ENCODE measurements around the gene G3BP2. TPM values are rescaled to one million over a fixed set of nuclear protein-coding genes. Genes with fewer than 3 reads are reported as not detected.
A peak's percentile ranks its signal among the peaks of the same experiment; 100 is the strongest.
"Not testable (repeated sequence)": the region's sequence is repeated elsewhere in the genome, so short reads cannot be mapped to it uniquely, and the experiment has no call there.

Gene G3BP2
- total and polyA plus RNA-seq, 11 donors, result 13.0 to 126 (median 82.0) TPM

DNA sequence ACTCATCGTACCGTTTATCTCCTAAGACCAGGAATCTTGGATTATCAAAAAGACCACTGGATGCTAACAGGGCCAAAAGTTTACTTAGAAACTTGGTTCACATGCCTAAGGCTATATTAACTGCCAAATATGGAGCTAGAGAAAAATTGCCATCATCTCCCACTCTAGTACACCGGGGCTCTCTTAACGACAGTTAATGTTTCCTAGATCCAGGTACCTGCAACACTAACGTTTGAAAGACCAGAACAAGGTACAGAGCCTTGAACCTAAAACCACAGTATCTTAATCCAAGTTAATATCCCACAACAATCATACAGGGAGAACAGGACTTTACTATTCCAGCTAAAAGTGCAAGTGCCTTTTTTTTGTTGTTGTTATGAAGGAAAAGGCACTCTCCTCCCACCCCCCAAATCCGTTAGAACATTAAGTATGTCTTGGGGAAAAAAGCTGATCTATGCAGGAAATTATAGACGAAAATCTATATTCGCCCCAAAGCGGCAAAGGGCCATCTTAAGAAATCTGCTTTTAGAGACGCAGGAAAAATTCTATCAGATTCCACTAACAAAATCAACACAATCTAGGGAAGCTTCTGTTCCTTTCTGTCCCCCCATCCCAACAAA lies 1.3 kb downstream of the G3BP2 start:
- H3K9me3 ChIP-seq, result no peaks in the 10 kb centered on the region
- H3K4me1 ChIP-seq, result peaks cover 0 to 59% (median 34%) of the 10 kb centered on the region in 12 donors
- ATAC-seq (no peak), DNase-seq (no peak)
- H3K27me3 ChIP-seq, result no peaks in the 10 kb centered on the region
- H3K27ac ChIP-seq, result peak overlapping the region; percentile 75 to 99 (median 96)
- peak overlapping the region; percentile 74 to 100 (median 83) for H3K4me3 ChIP-seq
- TF ChIP-seq CTCF (IDR thresholded peaks at IDR 0.05) (no peak), POLR2A (IDR thresholded peaks at IDR 0.05) (no peak)
- intact Hi-C loops (cut with DNase I), result loop anchor here in 7 of 10 donors (2.0 to 10.0 kb wide), 5 partner anchors 50 to 173 kb away; partner anchors contain the start of genes USO1 (in 5 of the 7), RCHY1 (in 2 of the 7) and THAP6 (in 2 of the 7)
- H3K36me3 ChIP-seq, result no peaks in the 10 kb centered on the region
- 11 to 15% (median 12%) methylated on average over 10 of the region's 10 CpGs for WGBS, 4 donors

DNA sequence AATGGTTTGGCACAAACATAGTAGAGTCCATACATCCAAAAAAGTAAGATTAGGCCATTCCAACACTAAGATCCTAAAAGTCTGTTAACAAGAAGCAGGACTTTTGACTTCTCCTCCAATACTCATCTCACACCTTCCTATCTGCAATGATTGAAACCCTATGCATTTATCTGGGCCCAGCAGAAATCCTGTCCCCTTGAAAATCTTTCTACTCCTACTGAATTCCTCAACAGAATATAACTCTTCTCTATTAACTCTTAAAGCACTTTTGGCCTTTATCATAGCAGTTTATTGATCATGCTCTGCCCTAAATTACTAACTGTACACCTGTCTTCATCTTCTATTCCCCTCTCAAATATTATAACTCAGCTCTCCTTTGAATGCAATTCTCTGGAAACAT lies 4.6 kb downstream of the G3BP2 start:
- no peak overlapping the region for H3K4me3 ChIP-seq
- intact Hi-C loops (cut with DNase I), result no loop called here
- ATAC-seq, result no peak
- H3K27ac ChIP-seq, result no peak overlapping the region
- no peaks in the 10 kb centered on the region for H3K27me3 ChIP-seq
- DNase-seq, result no peak
- peaks cover 0 to 65% (median 39%) of the 10 kb centered on the region in 12 donors for H3K4me1 ChIP-seq
- no peaks in the 10 kb centered on the region for H3K9me3 ChIP-seq
- no peak for TF ChIP-seq POLR2A (IDR thresholded peaks at IDR 0.05)
- TF ChIP-seq CTCF (IDR thresholded peaks at IDR 0.05), result no peak
- H3K36me3 ChIP-seq, result no peaks in the 10 kb centered on the region

GRCh38 chr4:75667636-75668035 lies 5.6 kb downstream of the G3BP2 start:
- ATAC-seq; H3K4me3 ChIP-seq; intact Hi-C loops (cut with DNase I); H3K27ac ChIP-seq; H3K36me3 ChIP-seq; H3K27me3 ChIP-seq; DNase-seq; H3K9me3 ChIP-seq: not testable (repeated sequence)
- peaks cover 0 to 65% (median 39%) of the 10 kb centered on the region in 12 donors for H3K4me1 ChIP-seq
- 85 to 87% (median 87%) methylated on average over 7 of the region's 7 CpGs for WGBS, 4 donors

DNA sequence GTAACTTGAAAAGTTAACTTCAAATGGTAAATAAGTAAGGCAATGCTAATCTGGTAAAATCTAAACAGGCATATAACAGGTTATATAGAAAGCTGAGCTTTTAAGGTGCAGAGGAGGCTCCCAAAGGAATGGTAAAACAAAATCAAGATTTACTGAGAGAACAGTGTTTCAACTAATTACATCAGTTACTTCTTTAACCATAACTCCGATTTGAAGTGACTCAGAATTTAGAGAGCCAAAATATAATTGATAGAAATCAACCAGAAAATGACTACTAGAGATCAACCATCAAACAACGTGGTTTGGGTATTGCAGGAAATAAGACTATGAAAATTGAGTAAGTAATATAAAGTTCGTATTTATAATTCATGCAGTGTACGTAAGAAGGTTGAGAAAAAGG lies 6.9 kb downstream of the G3BP2 start:
- 73 to 85% (median 84%) methylated on average over 4 of the region's 4 CpGs for WGBS, 4 donors
- intact Hi-C loops (cut with DNase I), result no loop called here
- TF ChIP-seq CTCF (IDR thresholded peaks at IDR 0.05), result no peak
- TF ChIP-seq POLR2A (IDR thresholded peaks at IDR 0.05), result no peak
- Histone ChIP-seq H3K4me3 (no peak overlapping the region), H3K27me3 (no peaks in the 10 kb centered on the region), H3K4me1 (peaks cover 0 to 57% (median 31%) of the 10 kb centered on the region in 12 donors), H3K27ac (no peak overlapping the region), H3K9me3 (no peaks in the 10 kb centered on the region), H3K36me3 (peaks cover 0 to 7% (median 3%) of the 10 kb centered on the region in 9 donors)
- ATAC-seq, result no peak
- no peak for DNase-seq

DNA sequence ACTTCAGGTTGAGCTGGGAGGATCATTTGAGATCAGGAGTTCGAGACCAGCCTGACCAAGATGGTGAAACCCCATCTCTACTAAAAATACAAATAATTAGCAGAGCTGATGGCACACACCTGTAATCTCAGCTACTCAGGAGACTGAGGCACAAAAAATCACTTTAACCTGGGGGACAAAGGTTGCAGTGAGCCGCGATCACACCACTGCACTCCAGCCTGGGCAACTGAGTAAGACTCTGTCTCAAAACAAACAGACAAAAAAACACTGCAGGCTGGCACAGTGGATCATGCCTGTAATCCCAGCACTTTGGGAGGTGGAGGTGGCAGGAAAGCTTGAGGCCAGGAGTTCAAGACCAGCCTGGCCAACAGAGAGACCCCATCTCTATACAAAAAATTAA lies 8.6 kb downstream of the G3BP2 start:
- intact Hi-C loops (cut with DNase I); H3K9me3 ChIP-seq; H3K27ac ChIP-seq; ATAC-seq; H3K27me3 ChIP-seq; DNase-seq; H3K4me3 ChIP-seq: not testable (repeated sequence)
- Histone ChIP-seq H3K36me3 (peaks cover 0 to 24% (median 19%) of the 10 kb centered on the region in 9 donors), H3K4me1 (peaks cover 0 to 50% (median 20%) of the 10 kb centered on the region in 12 donors)
- WGBS, 4 donors, result 97 to 98% (median 97%) methylated on average over 3 of the region's 3 CpGs

Data from heart left ventricle (tissue), 16 donors.